Gastroesophageal sphincter (tissue), 3 donors: ENCODE measurements around the gene FBXO28.
A peak's percentile ranks its signal among the peaks of the same experiment; 100 is the strongest.

Experiments used
- CTCF ChIP-seq, 4 experiments: fragments of 200-600 bp in 2 of 4; fragments of 450-650 bp in 2 of 4; sonication (generic) in 1 of 4; IDR thresholded peaks; one replicate each; pipeline ENCODE4 v1.5.1; 2017 to 2019; ENCODE audit warnings: antibody characterized with exemption in 4 of 4, mild to moderate bottlenecking in 2 of 4, moderate library complexity in 2 of 4
- POLR2A ChIP-seq, 2 donors: fragments of 450-650 bp; IDR thresholded peaks; one replicate each; pipeline ENCODE4 v1.6.1; 2017; ENCODE audit warnings: antibody characterized with exemption in 2 of 2, mild to moderate bottlenecking in 2 of 2, moderate library complexity in 1 of 2

DNA sequence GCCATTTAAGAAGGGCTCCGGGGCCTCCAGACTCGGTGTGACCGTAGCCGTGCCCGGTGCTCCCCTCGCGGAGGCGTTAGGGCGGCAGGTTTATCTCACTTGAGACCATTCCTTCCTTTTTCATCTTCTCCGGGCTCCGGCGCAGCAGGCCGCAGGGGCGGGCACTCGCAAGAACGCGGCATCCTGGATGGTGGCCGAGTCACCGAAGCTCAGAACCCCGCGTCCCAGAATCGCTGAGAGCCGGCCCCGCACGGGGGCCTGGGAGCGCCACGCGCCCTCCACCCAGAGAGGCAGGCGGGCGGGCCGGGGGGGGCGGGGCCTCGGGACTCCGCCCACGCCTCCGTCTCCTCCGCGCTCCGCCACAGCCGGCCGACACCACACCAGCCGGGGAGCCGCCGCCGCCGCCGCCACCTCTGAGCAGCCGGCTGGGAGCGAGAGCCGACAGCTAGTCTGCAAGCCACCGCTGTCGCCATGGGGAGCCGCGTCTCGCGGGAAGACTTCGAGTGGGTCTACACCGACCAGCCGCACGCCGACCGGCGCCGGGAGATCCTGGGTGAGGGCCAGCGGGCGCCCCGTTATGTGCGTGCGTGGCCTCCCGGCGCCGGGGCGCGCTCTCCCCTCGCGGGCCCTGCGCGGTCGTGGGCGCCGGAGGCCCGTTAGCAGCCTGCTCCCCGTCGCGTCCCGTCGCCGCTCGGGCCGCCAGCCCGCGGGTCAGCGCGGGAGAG lies 69.1 kb downstream of the FBXO28 start, which contains the start of gene DEGS1:
- TF ChIP-seq POLR2A (IDR thresholded peaks at IDR 0.05) (peak; percentile 88 to 94), CTCF (IDR thresholded peaks at IDR 0.05) (peak in 1 of 4 experiments; percentile 4)
